Measurements from ENCODE around the gene KRT32.

The KRT32 gene

GRCh38 chr17:41466988-41467387 lies at the start of gene KRT32:
KRT32 (minus strand) TSS chr17:41467386; CDS start chr17:41467325, 61 bp downstream.
- TF ChIP-seq ZBTB7A (IDR thresholded peaks at IDR 0.05; ENCODE audit: low read depth) (no peak), YY1 (IDR thresholded peaks at IDR 0.05; ENCODE audit: low read depth) (no peak), FOXM1 (IDR thresholded peaks at IDR 0.05; ENCODE audit: borderline replicate concordance, low read depth) (no peak), CREB1 (IDR thresholded peaks at IDR 0.05; ENCODE audit: low read depth) (no peak), USF1 (IDR thresholded peaks at IDR 0.05) (no peak), TEAD4 (IDR thresholded peaks at IDR 0.05) (no peak)

- TF ChIP-seq CREB1 (IDR thresholded peaks at IDR 0.05; ENCODE audit: low read depth) (no peak), NFIC (IDR thresholded peaks at IDR 0.05) (peak; percentile 65)
Measured at GRCh38 chr17:41516830-41517283, 49.7 kb upstream of the KRT32 start.

- TF ChIP-seq MAX (IDR thresholded peaks at IDR 0.05) (no peak), RAD21 (IDR thresholded peaks at IDR 0.05; ENCODE audit: low read depth) (no peak), YY1 (IDR thresholded peaks at IDR 0.05; ENCODE audit: low read depth) (no peak), EGR1 (IDR thresholded peaks at IDR 0.05) (no peak), TAF1 (IDR thresholded peaks at IDR 0.05; ENCODE audit: low read depth) (no peak), CREB1 (IDR thresholded peaks at IDR 0.05; ENCODE audit: low read depth) (no peak), FOXM1 (IDR thresholded peaks at IDR 0.05; ENCODE audit: borderline replicate concordance, low read depth) (no peak), EP300 (IDR thresholded peaks at IDR 0.05; ENCODE audit: borderline replicate concordance) (no peak), TCF12 (IDR thresholded peaks at IDR 0.05; ENCODE audit: low read depth) (no peak), USF1 (IDR thresholded peaks at IDR 0.05) (no peak), CEBPB (IDR thresholded peaks at IDR 0.05) (no peak), ZBTB7A (IDR thresholded peaks at IDR 0.05; ENCODE audit: low read depth) (no peak), TEAD4 (IDR thresholded peaks at IDR 0.05) (no peak)
Measured at GRCh38 chr17:41516147-41516829, 49.1 kb upstream of the KRT32 start.

GRCh38 chr17:41513168-41513547 lies 46.0 kb upstream of the KRT32 start:
- TF ChIP-seq EGR1 (IDR thresholded peaks at IDR 0.05) = no peak
- TF ChIP-seq USF1 (IDR thresholded peaks at IDR 0.05) = no peak
- peak; percentile 93 for TF ChIP-seq NFIC (IDR thresholded peaks at IDR 0.05)
- no peak for TF ChIP-seq YY1 (IDR thresholded peaks at IDR 0.05; ENCODE audit: low read depth)
- no peak for TF ChIP-seq TAF1 (IDR thresholded peaks at IDR 0.05; ENCODE audit: low read depth)
- TF ChIP-seq RAD21 (IDR thresholded peaks at IDR 0.05; ENCODE audit: low read depth) = no peak
- peak; percentile 42; the same call in 1 of the 2 replicates for TF ChIP-seq TEAD4 (IDR thresholded peaks at IDR 0.05)
- no peak for TF ChIP-seq ZBTB7A (IDR thresholded peaks at IDR 0.05; ENCODE audit: low read depth)
- no peak for TF ChIP-seq CEBPB (IDR thresholded peaks at IDR 0.05)
- no peak for TF ChIP-seq CREB1 (IDR thresholded peaks at IDR 0.05; ENCODE audit: low read depth)
- no peak; the same call in 1 of the 2 replicates for TF ChIP-seq MAX (IDR thresholded peaks at IDR 0.05)
- peak; percentile 43; the same call in 1 of the 2 replicates for TF ChIP-seq EP300 (IDR thresholded peaks at IDR 0.05; ENCODE audit: borderline replicate concordance)
- TF ChIP-seq TCF12 (IDR thresholded peaks at IDR 0.05; ENCODE audit: low read depth) = peak; percentile 68
- no peak for TF ChIP-seq FOXM1 (IDR thresholded peaks at IDR 0.05; ENCODE audit: borderline replicate concordance, low read depth)
- TF ChIP-seq REST (IDR thresholded peaks at IDR 0.05; ENCODE audit: low read depth) = no peak

GRCh38 chr17:41512546-41513167 lies 45.5 kb upstream of the KRT32 start:
- TF ChIP-seq YY1 (IDR thresholded peaks at IDR 0.05; ENCODE audit: low read depth) (no peak), TCF12 (IDR thresholded peaks at IDR 0.05; ENCODE audit: low read depth) (no peak), EP300 (IDR thresholded peaks at IDR 0.05; ENCODE audit: borderline replicate concordance) (no peak), FOXM1 (IDR thresholded peaks at IDR 0.05; ENCODE audit: borderline replicate concordance, low read depth) (no peak), CEBPB (IDR thresholded peaks at IDR 0.05) (no peak), RAD21 (IDR thresholded peaks at IDR 0.05; ENCODE audit: low read depth) (no peak), MAX (IDR thresholded peaks at IDR 0.05) (no peak), TEAD4 (IDR thresholded peaks at IDR 0.05) (no peak), USF1 (IDR thresholded peaks at IDR 0.05) (no peak), EGR1 (IDR thresholded peaks at IDR 0.05) (no peak), ZBTB7A (IDR thresholded peaks at IDR 0.05; ENCODE audit: low read depth) (no peak), REST (IDR thresholded peaks at IDR 0.05; ENCODE audit: low read depth) (no peak), TAF1 (IDR thresholded peaks at IDR 0.05; ENCODE audit: low read depth) (no peak), NFIC (IDR thresholded peaks at IDR 0.05) (no peak), CREB1 (IDR thresholded peaks at IDR 0.05; ENCODE audit: low read depth) (no peak)

Data from Ishikawa (cell line).